Measurements from ENCODE around the gene BMPR1B.

- no peak for TF ChIP-seq XRCC4 (IDR thresholded peaks at IDR 0.05; ENCODE audit: extremely low read depth, insufficient read depth, insufficient read length)
- TF ChIP-seq L3MBTL2 (IDR thresholded peaks at IDR 0.05), result no peak
- no peak for TF ChIP-seq ARID3B (CRISPR knock-in tag; IDR thresholded peaks at IDR 0.05; ENCODE audit: borderline replicate concordance)
- no peak for TF ChIP-seq CC2D1A (IDR thresholded peaks at IDR 0.05)
- TF ChIP-seq KAT7 (CRISPR knock-in tag; IDR thresholded peaks at IDR 0.05; ENCODE audit: borderline replicate concordance), result no peak
- TF ChIP-seq MAX (CRISPR knock-in tag; IDR thresholded peaks at IDR 0.05), result no peak
- no peak for TF ChIP-seq FOXM1 (IDR thresholded peaks at IDR 0.05; ENCODE audit: low read depth)
- TF ChIP-seq FOXM1 (CRISPR knock-in tag; IDR thresholded peaks at IDR 0.05; ENCODE audit: low read depth), result no peak
- no peak for TF ChIP-seq IRF1 (CRISPR knock-in tag; IDR thresholded peaks at IDR 0.05; ENCODE audit: borderline replicate concordance)
- no peak for TF ChIP-seq CTCF (IDR thresholded peaks at IDR 0.05 in 2 of 3, conservative IDR thresholded peaks at IDR 0.05 in 1 of 3; ENCODE audit: insufficient read depth in 2 of 3, low read depth in 1 of 3, low read length in 3 of 3)
- no peak for TF ChIP-seq ETS1 (conservative IDR thresholded peaks at IDR 0.05; ENCODE audit: control insufficient read depth, low read depth, low read length)
- TF ChIP-seq ZNF121 (CRISPR knock-in tag; conservative IDR thresholded peaks at IDR 0.05), result no peak
- no peak for TF ChIP-seq NELFE (IDR thresholded peaks at IDR 0.05; ENCODE audit: insufficient read depth, insufficient read length)
Observed at GRCh38 chr4:94722270-94722669, 35.5 kb upstream of the BMPR1B start.
